IPS-18a (cell line): ENCODE data around the gene NXPE3.

Experiments
- H3K27ac ChIP-seq: one replicate; pipeline ENCODE4 v1.5.1; 2013; ENCODE audit warnings: low read length
- H3K27me3 ChIP-seq: one replicate; pipeline ENCODE4 v1.6.1; 2013; ENCODE audit warnings: mild to moderate bottlenecking, low read length; ENCODE audit not compliant: control insufficient read depth, insufficient read depth
- H3K36me3 ChIP-seq: one replicate; pipeline ENCODE4 v1.6.1; 2013; ENCODE audit warnings: low read depth, low read length; ENCODE audit not compliant: control insufficient read depth
- H3K4me1 ChIP-seq: one replicate; pipeline ENCODE4 v1.6.1; 2013; ENCODE audit warnings: low read depth, low read length; ENCODE audit not compliant: control insufficient read depth
- H3K4me3 ChIP-seq: one replicate; pipeline ENCODE4 v1.5.1; 2013; ENCODE audit warnings: low read length
- H3K9ac ChIP-seq: one replicate; pipeline ENCODE4 v1.6.1; 2013; ENCODE audit warnings: mild to moderate bottlenecking, low read length, moderate library complexity
- H3K9me3 ChIP-seq: one replicate; pipeline ENCODE4 v1.6.1; 2013; ENCODE audit warnings: low read depth, low read length; ENCODE audit not compliant: control insufficient read depth

The NXPE3 gene

GRCh38 chr3:101819649-101820206, 40.7 kb downstream of the NXPE3 start:
- Histone ChIP-seq H3K4me3 (no peak overlapping the region), H3K27me3 (no peaks in the 10 kb centered on the region), H3K36me3 (no peaks in the 10 kb centered on the region), H3K9me3 (no peaks in the 10 kb centered on the region), H3K27ac (no peak overlapping the region), H3K4me1 (no peaks in the 10 kb centered on the region), H3K9ac (no peak overlapping the region)

GRCh38 chr3:101821503-101821902, 42.5 kb downstream of the NXPE3 start:
- Histone ChIP-seq H3K36me3 (no peaks in the 10 kb centered on the region), H3K27me3 (no peaks in the 10 kb centered on the region), H3K27ac (no peak overlapping the region), H3K9me3 (no peaks in the 10 kb centered on the region), H3K4me1 (no peaks in the 10 kb centered on the region), H3K9ac (no peak overlapping the region), H3K4me3 (no peak overlapping the region)

GRCh38 chr3:101823525-101823924, 44.5 kb downstream of the NXPE3 start:
- Histone ChIP-seq H3K9me3 (no peaks in the 10 kb centered on the region), H3K9ac (no peak overlapping the region), H3K27me3 (no peaks in the 10 kb centered on the region), H3K4me3 (no peak overlapping the region), H3K27ac (no peak overlapping the region), H3K36me3 (no peaks in the 10 kb centered on the region), H3K4me1 (peaks cover 8% of the 10 kb centered on the region)

- Histone ChIP-seq H3K9ac (no peak overlapping the region), H3K36me3 (no peaks in the 10 kb centered on the region), H3K27me3 (no peaks in the 10 kb centered on the region), H3K9me3 (no peaks in the 10 kb centered on the region), H3K4me1 (peaks cover 20% of the 10 kb centered on the region), H3K27ac (no peak overlapping the region), H3K4me3 (no peak overlapping the region)
Observed at GRCh38 chr3:101824702-101825101, 45.7 kb downstream of the NXPE3 start.

- Histone ChIP-seq H3K27ac (no peak overlapping the region), H3K9me3 (no peaks in the 10 kb centered on the region), H3K9ac (no peak overlapping the region), H3K4me1 (peaks cover 21% of the 10 kb centered on the region), H3K27me3 (no peaks in the 10 kb centered on the region), H3K4me3 (no peak overlapping the region), H3K36me3 (no peaks in the 10 kb centered on the region)
Observed at GRCh38 chr3:101825904-101826445, 47.0 kb downstream of the NXPE3 start.

GRCh38 chr3:101827211-101828174, 48.5 kb downstream of the NXPE3 start:
- peak overlapping the region; percentile 36 for H3K27ac ChIP-seq
- H3K4me1 ChIP-seq = peaks cover 21% of the 10 kb centered on the region
- H3K36me3 ChIP-seq = no peaks in the 10 kb centered on the region
- no peaks in the 10 kb centered on the region for H3K9me3 ChIP-seq
- peak overlapping the region; percentile 54 for H3K4me3 ChIP-seq
- no peaks in the 10 kb centered on the region for H3K27me3 ChIP-seq
- H3K9ac ChIP-seq = peak overlapping the region; percentile 56

- no peaks in the 10 kb centered on the region for H3K27me3 ChIP-seq
- no peak overlapping the region for H3K27ac ChIP-seq
- peak overlapping the region; percentile 56 for H3K9ac ChIP-seq
- H3K4me3 ChIP-seq = peak overlapping the region; percentile 54
- H3K9me3 ChIP-seq = no peaks in the 10 kb centered on the region
- peaks cover 21% of the 10 kb centered on the region for H3K4me1 ChIP-seq
- no peaks in the 10 kb centered on the region for H3K36me3 ChIP-seq
Observed at GRCh38 chr3:101828276-101828675, 49.3 kb downstream of the NXPE3 start.

- Histone ChIP-seq H3K4me1 (peaks cover 21% of the 10 kb centered on the region), H3K9ac (peak overlapping the region; percentile 56), H3K27me3 (no peaks in the 10 kb centered on the region), H3K9me3 (no peaks in the 10 kb centered on the region), H3K4me3 (peak overlapping the region; percentile 54), H3K36me3 (no peaks in the 10 kb centered on the region), H3K27ac (no peak overlapping the region)
Observed at GRCh38 chr3:101828691-101829436, 49.9 kb downstream of the NXPE3 start.

- Histone ChIP-seq H3K36me3 (no peaks in the 10 kb centered on the region), H3K4me3 (no peak overlapping the region), H3K27ac (no peak overlapping the region), H3K27me3 (no peaks in the 10 kb centered on the region), H3K4me1 (peaks cover 21% of the 10 kb centered on the region), H3K9ac (no peak overlapping the region), H3K9me3 (no peaks in the 10 kb centered on the region)
Observed at GRCh38 chr3:101829437-101829830, 50.4 kb downstream of the NXPE3 start.

GRCh38 chr3:101829874-101830273, 50.9 kb downstream of the NXPE3 start:
- no peak overlapping the region for H3K4me3 ChIP-seq
- peaks cover 21% of the 10 kb centered on the region for H3K4me1 ChIP-seq
- H3K9me3 ChIP-seq = no peaks in the 10 kb centered on the region
- no peak overlapping the region for H3K27ac ChIP-seq
- H3K9ac ChIP-seq = no peak overlapping the region
- H3K27me3 ChIP-seq = no peaks in the 10 kb centered on the region
- no peaks in the 10 kb centered on the region for H3K36me3 ChIP-seq

- no peak overlapping the region for H3K27ac ChIP-seq
Observed at GRCh38 chr3:101833446-101833974, 54.5 kb downstream of the NXPE3 start.

More at GRCh38 chr3:101833446-101833974, 54.5 kb downstream of the NXPE3 start:
- H3K9me3 ChIP-seq = no peaks in the 10 kb centered on the region
- H3K9ac ChIP-seq = no peak overlapping the region
- no peak overlapping the region for H3K4me3 ChIP-seq
- H3K36me3 ChIP-seq = no peaks in the 10 kb centered on the region
- H3K4me1 ChIP-seq = peaks cover 12% of the 10 kb centered on the region
- H3K27me3 ChIP-seq = no peaks in the 10 kb centered on the region
